ENCODE results near the gene KY. TPM values are rescaled to one million over a fixed set of nuclear protein-coding genes. Genes with fewer than 3 reads are reported as not detected.

KY gene
- total RNA-seq, 4 donors from 2014 or later, result 0.33 to 1.9 (median 0.81) TPM

DNA sequence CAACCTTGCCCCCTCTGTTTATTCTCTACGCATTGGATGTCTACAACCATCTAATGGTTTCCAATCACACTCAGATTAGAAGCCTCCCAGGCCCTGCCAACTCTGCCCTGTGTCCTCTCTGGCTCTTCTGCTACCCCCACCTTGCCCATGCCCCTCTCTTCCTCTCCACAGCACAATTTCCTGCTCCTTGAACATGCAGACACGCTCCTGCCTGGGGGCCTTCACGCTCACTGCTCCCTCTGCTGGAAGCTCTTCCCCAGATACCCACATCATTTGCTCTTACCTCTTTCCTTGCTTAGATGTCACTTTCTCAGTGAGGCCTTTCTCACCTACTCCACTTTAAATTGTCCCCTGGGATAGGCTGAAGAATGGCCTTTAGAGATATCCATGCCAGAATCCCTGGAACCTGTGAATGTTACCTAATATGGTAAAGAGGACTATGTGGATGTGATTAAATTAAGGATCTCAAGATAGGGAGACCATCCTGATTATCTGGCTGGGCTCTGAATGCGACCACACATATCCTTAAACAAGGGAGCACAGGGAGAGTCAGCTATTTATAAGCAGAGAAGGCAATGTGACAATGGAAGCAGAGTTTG is 9.9 kb downstream of the KY start:
- no peak for DNase-seq (ENCODE audit: extremely low spot score)
- TF ChIP-seq POLR2A (IDR thresholded peaks at IDR 0.05; ENCODE audit: low read depth) (no peak), EP300 (IDR thresholded peaks at IDR 0.05) (no peak), POLR2AphosphoS5 (IDR thresholded peaks at IDR 0.05) (no peak)
- TF ChIP-seq, protein P1, sequence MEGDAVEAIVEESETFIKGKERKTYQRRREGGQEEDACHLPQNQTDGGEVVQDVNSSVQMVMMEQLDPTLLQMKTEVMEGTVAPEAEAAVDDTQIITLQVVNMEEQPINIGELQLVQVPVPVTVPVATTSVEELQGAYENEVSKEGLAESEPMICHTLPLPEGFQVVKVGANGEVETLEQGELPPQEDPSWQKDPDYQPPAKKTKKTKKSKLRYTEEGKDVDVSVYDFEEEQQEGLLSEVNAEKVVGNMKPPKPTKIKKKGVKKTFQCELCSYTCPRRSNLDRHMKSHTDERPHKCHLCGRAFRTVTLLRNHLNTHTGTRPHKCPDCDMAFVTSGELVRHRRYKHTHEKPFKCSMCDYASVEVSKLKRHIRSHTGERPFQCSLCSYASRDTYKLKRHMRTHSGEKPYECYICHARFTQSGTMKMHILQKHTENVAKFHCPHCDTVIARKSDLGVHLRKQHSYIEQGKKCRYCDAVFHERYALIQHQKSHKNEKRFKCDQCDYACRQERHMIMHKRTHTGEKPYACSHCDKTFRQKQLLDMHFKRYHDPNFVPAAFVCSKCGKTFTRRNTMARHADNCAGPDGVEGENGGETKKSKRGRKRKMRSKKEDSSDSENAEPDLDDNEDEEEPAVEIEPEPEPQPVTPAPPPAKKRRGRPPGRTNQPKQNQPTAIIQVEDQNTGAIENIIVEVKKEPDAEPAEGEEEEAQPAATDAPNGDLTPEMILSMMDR (IDR thresholded peaks at IDR 0.05), result peak in 2 of 3 experiments; percentile 10 to 36
- 71% methylated on average over 4 of the region's 4 CpGs for WGBS
- no peak overlapping the region for H3K27ac ChIP-seq (replicated peaks in 1 of 4)
- no peaks in the 10 kb centered on the region for H3K9me3 ChIP-seq
- intact Hi-C loops (cut with DNase I), result no loop called here
- H3K4me1 ChIP-seq, result peaks cover 0 to 9% (median 3%) of the 10 kb centered on the region in 4 donors
- H3K27me3 ChIP-seq, result no peaks in the 10 kb centered on the region
- H3K36me3 ChIP-seq, result peaks cover 0 to 6% (median 0%) of the 10 kb centered on the region in 4 donors
- H3K4me3 ChIP-seq, result no peak overlapping the region

DNA sequence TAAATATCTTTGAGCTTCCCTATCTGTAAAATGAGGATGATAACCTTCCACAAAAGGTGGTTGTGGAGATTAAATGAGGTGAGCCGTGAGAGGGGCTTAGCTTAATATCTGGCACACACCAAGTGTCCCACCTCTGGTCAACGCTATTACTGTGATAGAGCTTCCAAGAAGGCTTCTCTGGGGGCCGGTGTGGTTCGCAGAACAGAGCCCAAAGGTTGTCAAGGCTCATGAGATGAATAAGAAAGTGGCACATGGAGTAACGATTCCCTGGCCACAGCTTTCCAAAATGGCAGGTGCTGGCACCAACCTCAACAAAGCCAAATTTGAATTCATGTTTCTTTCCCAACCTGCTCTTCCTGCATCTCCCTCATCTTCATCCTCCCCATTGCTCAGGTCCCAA is 10.4 kb downstream of the KY start:
- Histone ChIP-seq H3K4me1 (peaks cover 0 to 9% (median 3%) of the 10 kb centered on the region in 4 donors), H3K27ac (replicated peaks in 1 of 4) (no peak overlapping the region), H3K9me3 (no peaks in the 10 kb centered on the region), H3K27me3 (no peaks in the 10 kb centered on the region), H3K36me3 (peaks cover 0 to 6% (median 0%) of the 10 kb centered on the region in 4 donors), H3K4me3 (no peak overlapping the region)
- intact Hi-C loops (cut with DNase I), result no loop called here
- TF ChIP-seq EP300 (IDR thresholded peaks at IDR 0.05) (no peak), POLR2A (IDR thresholded peaks at IDR 0.05; ENCODE audit: low read depth) (no peak), POLR2AphosphoS5 (IDR thresholded peaks at IDR 0.05) (no peak)
- TF ChIP-seq, protein P1 (IDR thresholded peaks at IDR 0.05), result no peak
- 99% methylated on average over 5 of the region's 5 CpGs for WGBS
- DNase-seq (ENCODE audit: extremely low spot score), result no peak

DNA sequence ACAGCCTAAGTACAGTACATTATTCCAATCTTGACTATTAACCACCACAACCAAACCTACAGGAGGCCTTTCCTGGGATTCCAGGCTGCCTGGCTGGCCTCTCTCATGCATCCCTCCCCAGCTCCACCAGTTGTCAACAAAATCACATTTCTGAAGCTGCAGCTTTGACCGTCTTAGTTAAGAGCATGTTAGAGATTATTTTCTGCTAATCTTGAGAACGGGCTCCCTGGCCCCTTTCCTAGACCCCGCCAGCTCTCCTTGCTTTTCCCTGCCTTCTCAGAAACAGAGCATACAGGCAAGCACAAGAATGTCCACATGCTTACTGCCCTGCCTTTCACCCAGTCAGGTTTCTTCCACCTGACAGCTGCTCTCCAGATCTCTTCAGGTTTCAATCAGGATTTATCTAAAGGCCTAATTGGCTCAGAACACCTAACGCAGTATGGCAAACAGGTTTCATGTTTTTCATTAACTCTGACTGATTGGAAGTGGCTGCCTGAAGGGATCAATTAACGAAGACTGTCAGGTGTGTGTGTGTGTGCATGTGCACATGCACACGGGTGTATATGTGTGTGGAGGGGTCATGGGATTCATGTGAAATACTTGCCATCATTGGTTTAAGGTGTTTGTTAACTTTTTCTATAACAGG is 12.3 kb downstream of the KY start:
- TF ChIP-seq POLR2A (IDR thresholded peaks at IDR 0.05; ENCODE audit: low read depth), result no peak
- TF ChIP-seq POLR2AphosphoS5 (IDR thresholded peaks at IDR 0.05), result no peak
- TF ChIP-seq, protein P1 (IDR thresholded peaks at IDR 0.05), result no peak
- no peak for TF ChIP-seq EP300 (IDR thresholded peaks at IDR 0.05)
- Histone ChIP-seq H3K4me3 (no peak overlapping the region), H3K36me3 (peaks cover 0 to 6% (median 0%) of the 10 kb centered on the region in 4 donors), H3K9me3 (no peaks in the 10 kb centered on the region), H3K27me3 (no peaks in the 10 kb centered on the region), H3K27ac (replicated peaks in 1 of 4) (no peak overlapping the region), H3K4me1 (no peaks in the 10 kb centered on the region)
- 83% methylated on average over 6 of the region's 6 CpGs for WGBS
- intact Hi-C loops (cut with DNase I), result no loop called here
- DNase-seq (ENCODE audit: extremely low spot score), result no peak

- Histone ChIP-seq H3K27ac (replicated peaks in 1 of 4) (no peak overlapping the region), H3K4me3 (no peak overlapping the region), H3K4me1 (no peaks in the 10 kb centered on the region), H3K36me3 (no peaks in the 10 kb centered on the region), H3K9me3 (no peaks in the 10 kb centered on the region), H3K27me3 (no peaks in the 10 kb centered on the region)
- no peak for DNase-seq (ENCODE audit: extremely low spot score)
- 100% methylated on average over 1 of the region's 1 CpG for WGBS
- no peak for TF ChIP-seq POLR2AphosphoS5 (IDR thresholded peaks at IDR 0.05)
- TF ChIP-seq, protein P1 (IDR thresholded peaks at IDR 0.05), result no peak
- no peak for TF ChIP-seq EP300 (IDR thresholded peaks at IDR 0.05)
- intact Hi-C loops (cut with DNase I), result no loop called here
Observed at GRCh38 chr3:134636406-134636805, 14.4 kb downstream of the KY start.
